ENCODE data around the gene SPINT4. TPM values are rescaled to one million over a fixed set of nuclear protein-coding genes. Genes with fewer than 3 reads are reported as not detected.
"Not testable (repeated sequence)": the region's sequence is repeated elsewhere in the genome, so short reads cannot be mapped to it uniquely, and the experiment has no call there.

The SPINT4 gene
- polyA plus RNA-seq (ENCODE audit: insufficient read length in 12 of 12) = not detected
- long read RNA-seq, donor 1 = 0 reads
- long read RNA-seq, donor 2 = 0 reads
- long read RNA-seq, donor 3 = 0 reads
- long read RNA-seq, donor 4 = 0 reads
- long read RNA-seq, donor 5 = 0 reads
- long read RNA-seq, donor 6 = 0 reads
- long read RNA-seq, donor 7 = 0 reads
- long read RNA-seq, donor 8 = 0 reads
- long read RNA-seq, donor 9 = 0 reads
- long read RNA-seq, donor 10 = 0 reads
- long read RNA-seq, donor 11 = 0 reads

DNA sequence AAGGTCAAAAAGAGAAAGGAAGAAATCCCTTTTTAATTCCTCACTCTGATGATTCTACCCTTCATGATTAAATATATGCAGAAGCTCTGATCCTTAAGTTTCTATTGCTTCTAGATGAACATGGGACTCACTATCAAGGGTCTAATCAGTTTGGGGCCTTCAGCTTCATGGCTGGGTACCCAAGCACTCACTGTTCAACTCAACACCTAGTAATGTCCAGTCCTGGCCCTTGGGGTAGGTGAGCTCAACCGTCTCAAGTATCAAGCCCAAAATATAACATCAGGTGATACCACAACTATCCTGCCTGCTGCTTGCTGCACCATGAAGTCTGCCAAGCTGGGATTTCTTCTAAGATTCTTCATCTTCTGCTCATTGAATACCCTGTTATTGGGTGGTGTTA, at the start of gene SPINT4:
Gene SPINT4 (plus strand): TSS at position 301 of the 400 bp plus-strand sequence. CDS start 21 bp downstream, at position 322.
- no peak for DNase-seq

GRCh38 chr20:45672765-45673164, 49.4 kb upstream of the SPINT4 start:
- DNase-seq = no peak

GRCh38 chr20:45679650-45680049, 42.5 kb upstream of the SPINT4 start:
- no peak for DNase-seq

- DNase-seq = no peak
Measured at GRCh38 chr20:45685896-45686295, 36.3 kb upstream of the SPINT4 start.

DNA sequence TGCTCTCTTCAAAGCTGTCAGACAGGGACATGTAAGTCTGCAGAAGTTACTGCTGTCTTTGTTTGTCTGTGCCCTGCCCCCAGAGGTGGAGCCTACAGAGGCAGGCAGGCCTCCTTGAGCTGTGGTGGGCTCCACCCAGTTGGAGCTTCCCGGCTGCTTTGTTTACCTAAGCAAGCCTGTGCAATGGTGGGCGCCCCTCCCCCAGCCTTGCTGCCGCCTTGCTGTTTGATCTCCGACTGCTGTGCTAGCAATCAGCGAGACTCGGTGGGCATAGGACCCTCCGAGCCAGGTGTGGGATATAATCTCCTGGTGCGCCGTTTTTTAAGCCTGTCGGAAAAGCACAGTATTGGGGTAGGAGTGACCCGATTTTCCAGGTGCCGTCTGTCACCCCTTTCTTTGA, 28.8 kb upstream of the SPINT4 start:
- DNase-seq = not testable (repeated sequence)

DNA sequence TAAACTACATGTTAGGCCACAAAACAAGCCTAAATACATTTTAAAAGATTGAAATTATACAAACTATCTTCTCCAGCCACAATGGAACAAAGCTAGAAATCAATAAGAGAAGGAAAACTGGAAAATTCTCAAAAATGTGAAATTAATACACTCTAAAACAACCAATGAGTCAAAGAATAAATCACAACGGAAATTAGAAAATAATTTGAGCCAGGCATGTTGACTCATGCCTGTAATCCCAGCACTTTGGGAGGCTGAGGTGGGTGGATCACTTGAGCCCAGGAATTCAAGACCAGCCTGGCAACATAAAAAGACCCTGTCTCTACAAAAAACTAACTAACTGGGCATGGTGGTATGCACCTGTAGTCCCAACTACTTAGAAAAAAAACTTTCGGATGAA, 26.7 kb upstream of the SPINT4 start:
- no peak for DNase-seq

DNA sequence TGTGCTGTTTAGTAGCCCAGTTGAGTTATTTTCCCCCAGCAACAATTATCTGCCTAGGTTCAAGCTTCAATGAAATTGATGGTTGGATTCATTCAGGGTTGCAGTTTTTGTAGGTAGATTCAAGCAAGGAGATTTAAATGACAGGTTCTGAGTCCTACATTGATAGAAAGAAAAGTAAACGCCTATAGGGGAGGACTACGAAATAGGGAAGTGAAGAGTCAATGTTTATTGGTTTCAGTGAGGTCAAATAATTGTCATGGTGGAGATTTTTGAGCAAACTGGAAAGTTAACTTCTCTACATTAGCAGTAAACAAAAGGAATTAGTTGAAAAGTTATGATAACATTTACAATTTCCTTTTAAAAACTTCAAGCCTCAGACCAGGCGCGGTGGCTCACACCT, 21.0 kb upstream of the SPINT4 start:
- no peak for DNase-seq

DNA sequence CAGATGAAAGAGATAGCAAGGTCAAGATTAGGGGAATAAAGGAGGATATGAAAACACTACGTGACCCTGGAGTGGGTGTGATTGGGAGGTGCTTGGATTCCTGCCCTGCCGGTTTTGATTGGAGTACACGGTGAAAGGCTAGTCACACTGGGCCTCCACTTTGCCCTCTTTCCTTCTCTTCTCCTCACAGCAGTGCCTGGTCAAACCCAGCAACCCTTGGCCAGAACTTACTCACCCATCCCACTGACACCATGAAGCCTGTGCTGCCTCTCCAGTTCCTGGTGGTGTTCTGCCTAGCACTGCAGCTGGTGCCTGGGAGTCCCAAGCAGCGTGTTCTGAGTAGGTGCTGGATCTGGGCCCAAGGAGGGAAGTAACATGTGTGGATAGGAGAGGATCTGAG, 20.3 kb upstream of the SPINT4 start, which contains the start of gene WFDC13:
Gene WFDC13 (plus strand): TSS at position 166 of the 400 bp plus-strand sequence. CDS start 86 bp downstream, at position 252.
- DNase-seq = no peak

DNA sequence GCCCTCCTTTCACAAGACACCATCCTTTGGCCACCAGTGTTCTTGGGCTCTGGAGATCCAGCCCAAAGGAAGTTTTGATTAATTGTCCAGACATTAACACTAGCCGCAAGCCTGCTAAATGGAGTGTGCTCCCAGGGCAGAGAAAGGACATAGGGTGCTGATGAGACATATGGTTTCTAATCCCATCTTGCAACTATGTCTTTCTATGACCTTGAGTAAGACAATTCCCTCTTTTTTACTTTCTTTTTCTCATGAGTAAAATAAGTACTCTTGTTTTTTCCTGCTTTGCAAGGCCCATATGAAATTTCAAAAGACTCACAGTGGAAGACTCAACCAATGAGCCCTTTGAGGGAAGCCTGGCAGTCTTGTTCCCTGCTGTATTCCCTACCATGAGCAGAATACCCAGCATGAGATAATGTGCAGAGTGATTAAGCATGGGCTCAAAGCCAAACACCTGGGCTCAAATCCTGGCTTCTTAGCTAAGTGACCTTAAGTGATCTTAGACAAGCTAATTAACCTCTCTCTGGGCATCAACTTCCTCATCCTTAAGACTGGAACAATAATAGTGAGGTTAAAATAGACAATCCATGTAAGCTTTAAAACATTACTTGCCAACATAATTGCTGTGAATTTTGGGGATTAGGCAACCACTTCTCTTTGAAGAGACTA, 17.0 kb upstream of the SPINT4 start, which contains the start of gene WFDC10B:
Gene WFDC10B (minus strand): TSS at position 51 of the 669 bp plus-strand sequence. CDS start 19,027 bp downstream, outside the sequence.
- DNase-seq = peak; percentile 1

DNA sequence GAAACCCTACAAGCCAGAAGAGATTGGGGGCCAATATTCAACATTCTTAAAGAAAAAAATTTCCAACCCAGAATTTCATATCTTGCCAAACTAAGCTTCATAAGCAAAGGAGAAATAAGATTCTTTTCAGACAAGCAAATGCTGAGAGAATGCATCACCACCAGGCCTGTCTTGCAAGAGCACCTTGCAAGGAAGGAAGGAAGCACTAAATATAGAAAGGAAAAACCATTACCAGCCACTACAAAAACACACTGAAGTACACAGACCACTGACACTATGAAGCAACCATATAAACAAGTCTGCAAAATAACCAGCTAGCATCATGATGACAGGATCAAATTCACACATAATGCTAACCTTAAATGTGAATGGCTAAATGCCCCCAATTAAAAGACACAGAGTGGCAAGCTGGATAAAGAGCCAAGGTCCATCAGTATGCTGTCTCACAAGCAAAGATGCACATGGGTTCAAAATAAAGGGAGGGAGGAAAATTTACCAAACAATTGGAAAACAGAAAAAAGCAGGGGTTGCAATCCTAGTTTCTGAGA, 5.9 kb upstream of the SPINT4 start:
- DNase-seq = not testable (repeated sequence)

DNA sequence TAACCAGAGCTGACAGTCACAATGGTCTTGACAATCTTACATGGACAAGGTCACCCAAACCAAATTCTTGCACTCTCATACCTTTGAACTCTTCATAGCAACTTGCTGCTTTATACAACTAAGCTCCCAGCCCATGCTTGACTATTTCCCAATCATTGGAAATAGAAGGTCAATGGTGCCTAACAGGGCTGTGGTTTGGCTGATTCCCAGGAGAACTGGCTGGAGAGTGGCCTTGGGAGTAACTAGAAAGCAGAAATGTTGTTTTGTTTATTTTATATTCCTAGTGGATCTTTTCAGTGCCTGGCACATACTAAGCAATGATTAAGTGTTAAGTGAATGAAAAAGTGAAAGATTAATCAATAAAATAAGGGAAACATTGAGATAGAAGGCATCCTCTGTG, 3.0 kb downstream of the SPINT4 start:
- DNase-seq = no peak

GRCh38 chr20:45727044-45727443, 4.9 kb downstream of the SPINT4 start:
- no peak for DNase-seq

DNA sequence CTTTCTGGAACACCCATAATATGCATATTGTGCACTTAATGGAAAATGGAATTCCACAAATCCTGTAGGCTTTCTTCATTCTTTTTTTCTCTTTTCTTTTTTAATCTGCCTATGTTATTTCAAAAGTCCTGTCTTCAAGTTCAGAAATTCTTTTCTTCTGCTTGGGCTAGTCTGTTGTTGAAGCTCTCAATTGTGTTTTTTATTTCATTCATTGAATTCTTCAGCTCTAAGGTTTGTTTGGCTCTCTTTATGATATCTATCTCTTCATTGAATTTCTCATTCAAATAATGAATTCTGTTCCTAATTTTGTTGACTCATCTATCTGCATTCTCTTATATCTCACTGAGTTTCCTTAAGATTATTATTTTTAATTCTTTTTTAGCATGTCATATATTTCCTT, 10.1 kb downstream of the SPINT4 start:
- DNase-seq = no peak

GRCh38 chr20:45735552-45735951, 13.4 kb downstream of the SPINT4 start:
- no peak for DNase-seq

- no peak for DNase-seq
Measured at GRCh38 chr20:45735988-45736387, 13.8 kb downstream of the SPINT4 start.

DNA sequence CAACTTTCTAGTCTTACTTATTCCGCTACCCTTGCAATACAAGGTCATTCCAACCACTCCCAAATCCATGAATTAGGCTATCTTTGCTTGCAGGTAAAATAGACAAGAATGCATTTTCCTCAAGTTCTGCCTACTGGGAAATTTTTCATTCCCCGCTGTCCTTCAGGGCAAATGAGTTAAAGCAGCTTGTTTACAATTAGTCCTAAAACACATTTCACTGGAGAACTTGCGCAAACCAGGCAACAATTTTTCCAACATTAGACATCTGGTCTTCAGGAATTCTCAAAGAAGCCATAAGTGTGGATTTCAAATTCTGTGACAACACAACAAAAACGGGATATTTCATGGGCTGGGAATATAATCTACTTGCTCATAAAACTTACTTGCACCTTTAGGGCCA, 20.4 kb downstream of the SPINT4 start:
- DNase-seq = no peak

DNA sequence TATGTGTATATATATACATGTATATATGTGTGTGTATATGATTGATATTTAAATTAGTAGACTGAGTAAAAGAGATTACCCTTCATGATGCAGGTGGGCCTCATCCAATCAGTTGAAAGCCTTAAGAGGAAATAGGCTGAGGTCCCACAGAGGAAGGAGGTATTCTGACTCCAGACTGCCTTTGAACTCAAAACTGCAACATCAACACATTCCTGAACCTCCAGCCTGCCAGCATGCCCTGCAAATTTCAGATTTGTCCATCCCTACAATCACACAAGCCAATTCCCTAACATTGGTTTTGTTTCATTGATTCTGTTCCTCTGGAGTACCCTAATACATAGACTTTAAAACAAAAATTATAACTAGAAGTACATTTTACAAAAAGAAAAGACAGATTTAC, 22.9 kb downstream of the SPINT4 start:
- no peak for DNase-seq

- no peak for DNase-seq
Measured at GRCh38 chr20:45751721-45752120, 29.6 kb downstream of the SPINT4 start.

GRCh38 chr20:45752746-45753145, 30.6 kb downstream of the SPINT4 start:
- DNase-seq = no peak

DNA sequence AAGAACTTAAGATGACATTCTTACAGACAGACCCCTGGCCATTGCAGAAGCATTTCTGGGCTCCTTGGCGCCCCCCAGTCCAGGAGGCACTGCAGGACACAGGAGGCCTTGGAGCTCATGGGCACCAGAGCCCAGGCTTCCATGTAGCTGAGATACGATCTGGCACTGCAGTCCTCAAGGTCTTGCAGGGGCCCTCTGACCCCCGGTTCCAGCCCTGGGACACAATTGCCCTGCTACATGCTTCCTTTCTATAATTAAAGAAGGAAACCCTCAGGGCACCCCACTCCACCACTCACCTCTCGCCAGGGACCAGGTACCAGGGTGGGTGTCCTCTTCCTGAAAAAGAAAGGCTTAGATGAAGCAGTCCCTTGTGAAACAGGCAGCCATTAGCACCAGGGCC, 35.9 kb downstream of the SPINT4 start:
- DNase-seq = no peak

- not testable (repeated sequence) for DNase-seq
Measured at GRCh38 chr20:45759921-45760320, 37.8 kb downstream of the SPINT4 start.

DNA sequence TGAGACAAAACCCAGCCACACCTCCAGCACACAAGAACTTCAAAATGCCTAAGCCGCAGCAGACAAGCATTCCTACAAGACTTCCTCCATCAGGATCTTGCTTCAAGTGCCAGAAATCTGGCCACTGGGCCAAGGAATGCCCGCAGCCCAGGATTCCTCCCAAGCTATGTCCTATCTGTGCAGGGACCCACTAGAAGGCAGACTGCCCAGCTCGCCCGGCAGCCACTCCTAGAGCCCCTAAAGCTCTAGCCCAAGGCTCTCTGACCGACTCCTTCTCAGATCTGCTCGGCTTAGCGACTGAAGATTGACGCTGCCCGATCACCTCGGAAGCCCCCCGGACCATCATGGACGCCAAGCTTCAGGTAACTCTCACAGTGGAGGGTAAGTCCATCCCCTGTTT, 39.8 kb downstream of the SPINT4 start:
- DNase-seq = not testable (repeated sequence)
